AG09309 (cell line): ENCODE results near the gene KRTAP1-1.

ENCODE experiments used
- DNase-seq: peaks from one replicate; pipeline ENCODE4 v3.0.0-alpha.2; 2010; ENCODE audit warnings: low read depth
- H3K4me3 ChIP-seq: 2 replicates; pipeline ENCODE4 v1.5.1; 2011; ENCODE audit warnings: mild to moderate bottlenecking, low read depth, low read length, moderate library complexity; ENCODE audit not compliant: control insufficient read depth
- CTCF ChIP-seq: IDR thresholded peaks from 2 replicates; pipeline ENCODE4 v1.5.1; 2011; ENCODE audit warnings: mild to moderate bottlenecking, low read depth, low read length, inconsistent platforms; ENCODE audit not compliant: insufficient read depth, control insufficient read depth; ENCODE audit errors: missing control alignments

Gene KRTAP1-1

GRCh38 chr17:40997361-40997760 lies 43.9 kb downstream of the KRTAP1-1 start:
- no peak for DNase-seq
- no peak overlapping the region for H3K4me3 ChIP-seq
- no peak for TF ChIP-seq CTCF

DNA sequence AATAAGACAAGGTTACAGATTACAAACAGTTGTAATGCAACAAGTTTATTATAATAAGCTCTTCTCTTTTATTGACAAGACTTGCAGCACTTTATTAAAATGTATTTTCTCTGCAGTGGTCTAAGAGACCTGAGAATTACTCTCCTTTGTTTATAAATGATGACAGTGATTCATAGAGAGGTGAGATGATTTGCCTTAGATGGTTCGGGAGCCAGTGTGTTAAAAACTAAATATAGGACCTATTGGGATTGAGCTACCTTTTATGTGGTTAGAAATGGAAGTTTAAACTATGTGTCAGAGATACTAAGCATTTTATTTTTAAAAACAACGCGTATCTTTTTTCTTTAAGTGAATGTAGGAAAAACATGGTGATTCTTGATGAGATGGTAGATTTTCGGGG lies 44.4 kb downstream of the KRTAP1-1 start:
- TF ChIP-seq CTCF, result no peak

GRCh38 chr17:40995116-40995515 lies 46.1 kb downstream of the KRTAP1-1 start:
- no peak overlapping the region for H3K4me3 ChIP-seq
- no peak for DNase-seq
- TF ChIP-seq CTCF, result no peak

More for the DNA sequence above, 44.4 kb downstream of the KRTAP1-1 start:
- no peak overlapping the region for H3K4me3 ChIP-seq
- DNase-seq, result no peak

DNA sequence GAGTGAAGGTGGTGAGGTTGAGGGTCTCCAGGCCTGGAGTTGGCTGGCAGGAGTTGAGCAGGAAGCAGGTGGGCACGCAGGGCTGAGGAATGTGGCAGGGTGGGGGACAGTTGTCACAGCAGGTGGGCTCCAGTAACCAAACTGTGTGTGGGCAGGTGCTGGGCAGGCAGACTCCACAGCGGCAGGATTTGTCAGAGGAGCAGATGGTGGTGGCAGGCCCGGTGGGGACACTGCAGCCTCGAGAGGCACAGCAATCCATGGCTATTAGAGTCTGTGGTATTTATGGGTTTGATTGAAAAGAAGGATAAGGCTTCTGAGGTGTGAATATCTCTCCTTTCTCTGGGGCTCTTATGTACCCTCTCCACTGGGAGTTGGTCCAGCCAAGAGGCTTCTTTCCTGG lies 47.4 kb downstream of the KRTAP1-1 start, which contains the start of gene KRTAP3-3:
TSS of gene KRTAP3-3 (minus strand) at position 326 of the 400 bp plus-strand sequence. CDS start at position 259, 67 bp downstream.
- no peak within 1 kb of the TSS for H3K4me3 ChIP-seq
- no peak for DNase-seq
- no peak for TF ChIP-seq CTCF

DNA sequence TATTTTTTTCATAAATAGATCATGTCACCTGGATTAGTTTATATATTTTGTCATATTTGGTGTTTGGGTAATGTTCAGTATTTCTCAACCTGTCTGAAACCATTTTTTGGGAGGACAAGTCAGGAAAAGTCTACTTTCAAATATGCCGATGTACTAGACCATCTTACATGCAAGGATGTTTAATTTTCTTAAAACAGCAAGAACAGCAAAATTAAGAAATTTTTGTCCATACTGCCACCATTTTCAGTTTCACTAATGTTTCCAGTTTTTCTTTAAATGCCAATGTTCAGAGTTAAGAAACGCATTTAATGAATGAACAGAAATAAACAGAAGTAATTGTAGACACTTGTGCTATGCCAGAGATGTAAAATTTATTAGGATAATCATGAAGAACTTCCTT lies 48.2 kb downstream of the KRTAP1-1 start:
- DNase-seq, result no peak
- TF ChIP-seq CTCF, result no peak
- no peak overlapping the region for H3K4me3 ChIP-seq

GRCh38 chr17:40992666-40993065 lies 48.6 kb downstream of the KRTAP1-1 start:
- no peak for DNase-seq
- TF ChIP-seq CTCF, result no peak
- H3K4me3 ChIP-seq, result no peak overlapping the region
